HG03442 (cell line): ENCODE results near the gene C4B.
"Not testable (repeated sequence)": the region's sequence is repeated elsewhere in the genome, so short reads cannot be mapped to it uniquely, and the experiment has no call there.

Experiments used
- ATAC-seq: cut with Tn5 transposase; IDR thresholded peaks from one replicate; pipeline ENCODE4 v1.9.1; 2021; ENCODE audit warnings: mild to moderate bottlenecking, moderate library complexity; ENCODE audit not compliant: unreplicated experiment

C4B gene

DNA sequence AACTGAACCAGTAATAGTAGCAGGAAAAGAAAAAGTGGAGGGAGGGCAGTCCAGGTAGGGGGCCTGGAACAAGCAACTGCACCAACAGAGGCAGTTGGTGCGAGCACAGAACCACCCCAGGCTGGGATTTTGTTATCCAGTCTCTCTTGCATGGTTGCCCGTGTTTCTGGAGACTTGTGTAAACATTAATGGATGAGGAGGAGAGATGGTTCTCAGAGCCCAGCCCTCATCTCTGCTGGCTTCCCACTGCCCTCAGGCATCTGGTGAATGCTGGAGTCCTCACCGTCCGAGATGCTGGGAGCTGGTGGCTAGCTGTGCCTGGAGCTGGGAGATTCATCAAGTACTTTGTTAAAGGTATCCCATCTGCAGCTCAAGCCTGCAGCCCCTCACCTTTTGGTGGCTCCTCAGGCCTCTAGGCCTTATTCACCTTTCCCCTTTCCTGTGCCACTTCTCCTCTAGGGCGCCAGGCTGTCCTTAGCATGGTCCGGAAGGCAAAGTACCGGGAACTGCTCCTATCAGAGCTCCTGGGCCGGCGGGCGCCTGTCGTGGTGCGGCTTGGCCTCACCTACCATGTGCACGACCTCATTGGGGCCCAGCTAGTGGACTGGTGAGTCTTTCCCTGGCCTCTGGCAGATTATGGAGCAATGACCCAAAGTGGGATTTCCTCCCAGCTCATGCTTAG, 34.3 kb upstream of the C4B start:
- ATAC-seq: not testable (repeated sequence)

DNA sequence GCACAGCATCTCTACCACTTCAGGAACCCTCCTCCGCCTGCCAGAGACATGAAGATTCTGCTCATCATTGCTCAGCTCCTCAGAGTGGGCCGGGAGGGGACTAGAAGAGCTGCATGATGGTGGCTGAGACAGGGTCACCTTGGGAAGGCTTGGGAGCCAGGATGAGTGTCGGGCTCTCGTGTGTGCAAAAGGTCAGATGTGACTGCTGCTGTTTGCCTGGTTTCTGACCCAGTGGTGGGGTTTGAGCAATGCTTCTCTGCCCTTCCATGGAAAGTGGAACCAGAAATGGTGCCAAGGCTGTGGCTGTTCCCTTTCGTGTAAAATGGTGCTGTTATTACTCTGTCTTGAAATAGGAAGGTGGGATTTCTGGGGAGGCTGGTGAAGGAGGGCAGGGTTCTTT, 33.6 kb upstream of the C4B start:
- ATAC-seq: not testable (repeated sequence)

DNA sequence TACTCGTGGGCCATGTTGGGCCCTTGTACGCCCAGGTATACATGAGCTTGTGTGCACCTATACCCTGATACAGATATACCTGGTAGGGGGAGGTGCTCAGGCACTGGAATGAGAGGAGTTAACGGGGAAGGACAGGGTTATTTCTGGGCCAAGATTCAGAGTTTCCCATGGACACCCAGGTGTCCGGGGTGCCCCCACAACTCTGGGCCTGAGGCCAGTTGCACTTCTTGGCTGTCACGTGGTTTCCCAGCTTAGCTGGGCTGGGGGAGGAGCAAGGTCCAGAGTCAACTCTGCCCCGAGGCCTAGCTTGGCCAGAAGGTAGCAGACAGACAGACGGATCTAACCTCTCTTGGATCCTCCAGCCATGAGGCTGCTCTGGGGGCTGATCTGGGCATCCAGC, 32.9 kb upstream of the C4B start, which contains the start of gene C4A:
Gene C4A, plus strand, starts transcription at position 314 of the 400 bp plus-strand sequence. Its CDS starts 51 bp downstream, at position 365.
- not testable (repeated sequence) for ATAC-seq

DNA sequence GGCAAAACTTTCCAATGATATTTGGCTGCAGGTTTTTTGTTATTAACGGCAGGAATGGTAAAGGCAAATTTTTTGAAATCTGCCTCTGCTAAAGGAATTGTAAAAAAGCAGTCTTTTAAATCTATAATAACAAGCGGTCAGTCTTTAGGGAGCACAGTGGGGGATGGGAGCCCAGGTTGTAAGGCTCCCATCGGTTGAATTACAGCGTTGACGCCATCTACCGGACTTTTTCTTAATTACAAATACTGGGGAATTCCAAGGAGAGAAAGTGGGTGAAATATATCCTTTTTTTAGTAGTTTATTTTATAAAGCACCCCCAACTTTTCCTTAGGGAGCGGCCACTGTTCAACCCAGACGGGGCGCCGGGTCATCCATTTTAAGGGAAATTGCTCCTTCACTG, 25.2 kb upstream of the C4B start:
- ATAC-seq: not testable (repeated sequence)

DNA sequence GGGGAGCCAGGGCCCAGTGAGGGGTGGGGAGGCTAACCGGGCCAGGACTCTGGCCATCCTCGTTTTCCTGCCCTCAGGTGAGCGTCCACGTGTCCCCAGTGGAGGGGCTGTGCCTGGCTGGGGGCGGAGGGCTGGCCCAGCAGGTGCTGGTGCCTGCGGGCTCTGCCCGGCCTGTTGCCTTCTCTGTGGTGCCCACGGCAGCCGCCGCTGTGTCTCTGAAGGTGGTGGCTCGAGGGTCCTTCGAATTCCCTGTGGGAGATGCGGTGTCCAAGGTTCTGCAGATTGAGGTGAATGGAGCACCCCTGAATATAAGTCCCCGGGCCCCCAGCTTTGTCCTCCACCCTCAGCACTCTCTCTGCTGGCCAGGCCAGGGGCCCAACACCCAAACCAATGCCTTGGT, 20.2 kb upstream of the C4B start:
- not testable (repeated sequence) for ATAC-seq

GRCh38 chr6:31996385-31996784, 18.2 kb upstream of the C4B start:
- ATAC-seq: not testable (repeated sequence)

DNA sequence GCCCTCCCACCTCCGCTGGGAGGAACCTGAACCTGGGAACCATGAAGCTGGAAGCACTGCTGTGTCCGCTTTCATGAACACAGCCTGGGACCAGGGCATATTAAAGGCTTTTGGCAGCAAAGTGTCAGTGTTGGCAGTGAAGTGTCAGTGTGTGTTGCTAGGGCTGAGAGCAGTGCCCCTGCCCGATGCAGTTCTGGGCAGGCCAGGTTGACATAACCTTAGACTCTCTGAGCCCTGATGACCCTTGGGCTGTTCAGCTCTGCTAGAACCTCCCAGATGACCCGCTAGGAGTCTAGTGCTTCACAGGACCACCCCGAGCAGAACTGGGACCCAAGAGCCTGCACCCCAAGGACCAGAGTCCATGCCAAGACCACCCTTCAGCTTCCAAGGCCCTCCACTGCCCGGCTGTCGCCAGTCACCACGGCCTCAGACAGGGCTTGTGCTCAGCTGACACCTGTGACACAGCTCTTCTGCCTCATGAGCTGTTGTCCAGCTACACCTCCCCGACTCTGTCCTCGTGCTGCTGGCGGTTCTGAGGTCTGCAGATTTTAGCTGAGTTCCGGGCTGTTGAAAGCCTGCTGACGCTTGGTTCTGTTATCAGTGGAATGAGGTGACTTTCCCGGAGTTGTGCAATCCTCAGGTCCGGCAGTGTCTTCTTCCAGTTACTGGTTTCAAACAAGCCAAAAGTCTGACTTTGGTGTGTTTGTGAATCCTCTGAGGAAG, 11.9 kb upstream of the C4B start:
- ATAC-seq: not testable (repeated sequence)

DNA sequence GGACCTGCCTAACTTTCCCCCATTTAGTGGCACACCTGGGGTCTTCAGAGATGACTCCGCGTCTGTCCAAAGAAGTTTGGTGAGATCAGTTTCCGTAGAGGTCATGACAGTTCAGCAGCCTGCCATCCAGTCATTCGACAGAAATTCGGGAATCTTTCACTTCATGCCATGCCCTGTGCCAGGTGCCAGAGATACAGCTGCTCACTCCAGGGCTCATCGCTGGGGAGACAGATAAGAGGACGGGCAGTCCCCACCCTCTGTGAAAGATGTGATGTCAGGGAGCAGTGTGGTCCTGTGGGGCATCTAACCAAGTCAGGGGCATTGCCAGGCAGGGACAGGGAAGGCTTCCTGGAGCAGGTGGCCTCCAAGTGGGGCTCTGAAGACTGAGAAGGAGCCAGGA, 11.3 kb upstream of the C4B start:
- not testable (repeated sequence) for ATAC-seq

- not testable (repeated sequence) for ATAC-seq
These were observed 10.2 kb upstream of the C4B start for GRCh38 chr6:32004393-32004792.

- ATAC-seq: not testable (repeated sequence)
These were observed 9.6 kb upstream of the C4B start for GRCh38 chr6:32004864-32005537.

DNA sequence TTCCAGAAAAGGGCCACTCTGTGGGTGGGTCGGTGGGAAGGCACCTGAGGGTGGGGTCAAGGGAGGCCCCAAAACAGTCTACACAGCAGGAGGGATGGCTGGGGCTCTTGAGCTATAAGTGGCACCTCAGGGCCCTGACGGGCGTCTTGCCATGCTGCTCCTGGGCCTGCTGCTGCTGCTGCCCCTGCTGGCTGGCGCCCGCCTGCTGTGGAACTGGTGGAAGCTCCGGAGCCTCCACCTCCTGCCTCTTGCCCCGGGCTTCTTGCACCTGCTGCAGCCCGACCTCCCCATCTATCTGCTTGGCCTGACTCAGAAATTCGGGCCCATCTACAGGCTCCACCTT, 9.1 kb upstream of the C4B start:
- ATAC-seq: not testable (repeated sequence)

DNA sequence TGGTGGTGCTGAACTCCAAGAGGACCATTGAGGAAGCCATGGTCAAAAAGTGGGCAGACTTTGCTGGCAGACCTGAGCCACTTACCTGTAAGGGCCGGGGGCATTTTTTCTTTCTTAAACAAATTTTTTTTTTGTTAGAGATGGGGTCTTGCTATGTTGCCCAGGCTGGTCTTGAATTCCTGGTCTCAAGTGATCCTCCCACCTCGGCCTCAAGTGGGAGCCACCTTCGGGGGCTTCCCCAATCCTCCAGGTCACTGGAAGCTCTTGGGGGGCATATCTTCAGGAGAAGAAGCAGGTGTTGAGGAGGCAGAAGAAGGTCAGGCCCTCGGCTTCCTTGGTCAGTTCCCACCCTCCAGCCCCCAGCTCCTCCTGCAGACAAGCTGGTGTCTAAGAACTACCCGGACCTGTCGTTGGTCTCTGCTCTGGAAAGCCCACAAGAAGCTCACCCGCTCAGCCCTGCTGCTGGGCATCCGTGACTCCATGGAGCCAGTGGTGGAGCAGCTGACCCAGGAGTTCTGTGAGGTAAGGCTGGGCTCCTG, 8.5 kb upstream of the C4B start:
- ATAC-seq: not testable (repeated sequence)

- ATAC-seq: not testable (repeated sequence)
These were observed 7.5 kb upstream of the C4B start for GRCh38 chr6:32007086-32007485.

GRCh38 chr6:32008037-32008436, 6.6 kb upstream of the C4B start:
- not testable (repeated sequence) for ATAC-seq

- ATAC-seq: not testable (repeated sequence)
These were observed 6.0 kb upstream of the C4B start for GRCh38 chr6:32008616-32009015.

DNA sequence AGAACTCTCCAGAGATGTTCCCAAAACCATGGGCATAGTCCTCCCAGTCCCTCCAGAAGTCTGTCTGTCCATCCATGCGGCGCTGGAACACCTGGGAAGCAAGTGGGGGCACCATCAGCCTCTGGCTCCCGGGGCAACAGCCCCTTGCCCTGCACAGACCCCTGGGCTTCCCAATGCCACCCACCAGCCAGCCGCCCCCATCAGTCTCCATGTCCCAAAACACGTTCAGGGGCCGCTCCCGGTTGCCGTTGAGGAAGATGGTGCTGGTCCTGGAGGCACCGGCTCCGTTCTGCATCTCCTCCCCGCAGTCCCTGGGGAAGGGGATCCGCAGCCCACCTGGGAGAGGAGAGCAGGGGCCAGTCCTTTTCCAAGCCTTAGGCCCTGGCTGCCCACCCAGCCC, 5.1 kb upstream of the C4B start:
- not testable (repeated sequence) for ATAC-seq

DNA sequence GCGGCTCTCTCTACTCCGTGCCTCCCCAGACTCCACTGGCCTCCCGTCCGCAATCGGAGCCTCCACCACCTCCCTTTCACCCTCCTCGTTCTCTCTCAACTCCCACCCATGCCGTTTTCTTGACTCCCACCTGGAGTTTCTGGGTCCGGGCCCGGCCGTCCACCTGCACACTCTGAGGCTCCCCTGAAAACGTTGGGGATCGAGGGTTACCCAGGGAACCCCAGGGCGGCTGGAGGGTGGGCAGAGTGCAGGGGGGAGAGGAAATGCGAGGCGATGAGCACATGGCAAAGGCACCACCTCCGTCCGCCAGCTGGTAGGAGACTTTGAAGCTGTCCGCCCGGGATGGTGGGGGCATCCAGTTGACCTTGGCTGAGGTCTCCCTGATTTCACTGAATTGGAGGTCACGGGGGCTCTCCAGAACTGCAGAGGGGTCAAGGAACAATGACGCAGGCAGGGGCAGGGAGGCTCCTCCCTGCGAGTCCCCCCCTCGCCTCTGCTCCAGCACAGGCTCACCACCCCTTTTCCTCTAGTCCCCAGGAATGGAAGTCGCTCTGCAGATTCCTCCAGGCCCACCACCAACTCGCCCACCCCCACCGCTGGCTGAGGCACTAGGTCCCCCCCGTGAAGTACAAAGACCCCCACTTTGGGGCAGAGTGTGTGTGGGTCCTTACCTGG, 3.6 kb upstream of the C4B start:
- ATAC-seq: not testable (repeated sequence)

DNA sequence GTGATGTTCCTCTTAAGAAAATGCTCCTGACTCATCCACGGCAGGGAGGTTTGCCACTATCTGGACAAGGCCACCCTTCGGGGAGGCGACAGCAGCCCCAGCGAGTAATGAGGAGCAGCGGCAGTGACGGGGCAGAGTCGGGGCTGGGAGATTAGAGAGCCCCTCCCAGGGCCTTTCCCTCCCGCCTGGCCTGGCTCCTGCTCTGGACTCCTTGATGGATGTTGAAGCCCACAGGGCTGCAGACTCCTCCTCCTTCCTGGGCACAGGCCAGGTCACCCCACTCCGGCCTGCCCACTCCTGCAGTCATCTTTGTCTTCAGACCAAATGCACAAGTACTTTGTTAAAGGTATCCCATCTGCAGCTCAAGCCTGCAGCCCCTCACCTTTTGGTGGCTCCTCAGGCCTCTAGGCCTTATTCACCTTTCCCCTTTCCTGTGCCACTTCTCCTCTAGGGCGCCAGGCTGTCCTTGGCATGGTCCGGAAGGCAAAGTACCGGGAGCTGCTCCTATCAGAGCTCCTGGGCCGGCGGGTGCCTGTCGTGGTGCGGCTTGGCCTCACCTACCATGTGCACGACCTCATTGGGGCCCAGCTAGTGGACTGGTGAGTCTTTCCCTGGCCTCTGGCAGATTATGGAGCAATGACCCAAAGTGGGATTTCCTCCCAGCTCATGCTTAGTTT, 1.5 kb upstream of the C4B start:
- ATAC-seq: not testable (repeated sequence)

DNA sequence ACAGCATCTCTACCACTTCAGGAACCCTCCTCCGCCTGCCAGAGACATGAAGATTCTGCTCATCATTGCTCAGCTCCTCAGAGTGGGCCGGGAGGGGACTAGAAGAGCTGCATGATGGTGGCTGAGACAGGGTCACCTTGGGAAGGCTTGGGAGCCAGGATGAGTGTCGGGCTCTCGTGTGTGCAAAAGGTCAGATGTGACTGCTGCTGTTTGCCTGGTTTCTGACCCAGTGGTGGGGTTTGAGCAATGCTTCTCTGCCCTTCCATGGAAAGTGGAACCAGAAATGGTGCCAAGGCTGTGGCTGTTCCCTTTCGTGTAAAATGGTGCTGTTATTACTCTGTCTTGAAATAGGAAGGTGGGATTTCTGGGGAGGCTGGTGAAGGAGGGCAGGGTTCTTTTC, 857 bp upstream of the C4B start:
- ATAC-seq: not testable (repeated sequence)

GRCh38 chr6:32022100-32022499, 7.5 kb downstream of the C4B start:
- not testable (repeated sequence) for ATAC-seq
